H1 (cell line): ENCODE measurements around the gene ZNF606. TPM values are rescaled to one million over a fixed set of nuclear protein-coding genes. Genes with fewer than 3 reads are reported as not detected.

Experiments
- CTCF ChIA-PET: fragments of 300-600 bp; sonication (Branson Sonifier 250); formaldehyde crosslinking; loops from one replicate; lab custom pipeline; 2021; ENCODE audit not compliant: partially characterized antibody; lab: Charles Lee
- POLR2A ChIA-PET: fragments of 300-600 bp; sonication (Branson Sonifier 250); formaldehyde crosslinking; loops from one replicate; lab custom pipeline; 2021; ENCODE audit warnings: inconsistent platforms; ENCODE audit not compliant: partially characterized antibody; lab: Charles Lee
- DNase-seq, 2 experiments: peaks; one replicate each; pipeline versions ENCODE4 v3.0.0 to v3.0.0-alpha.2; 2010 to 2022; ENCODE audit warnings: low spot score in 2 of 2, low read depth in 1 of 2, mixed read lengths in 1 of 2
- FAIRE-seq: peaks from 2 replicates; lab custom pipeline; 2011; peaks lifted over from hg19 to GRCh38; lab: Jason Lieb, UNC
- H2AFZ ChIP-seq: 2 replicates; pipeline ENCODE4 v1.8.1; 2012; ENCODE audit warnings: low read length, inconsistent platforms
- H2AK5ac ChIP-seq: 2 replicates; pipeline ENCODE4 v1.6.1; 2013; ENCODE audit warnings: low read depth, low read length
- H2BK120ac ChIP-seq: replicated peaks from 2 replicates; pipeline ENCODE3; 2013; ENCODE audit warnings: low read depth, low read length, inconsistent platforms
- H2BK12ac ChIP-seq: 2 replicates; pipeline ENCODE4 v1.6.1; 2013; ENCODE audit warnings: low read depth, low read length
- H2BK15ac ChIP-seq: 2 replicates; pipeline ENCODE4 v1.6.1; 2013; ENCODE audit warnings: low read length
- H2BK20ac ChIP-seq: 2 replicates; pipeline ENCODE4 v1.6.1; 2013; ENCODE audit warnings: low read length
- H2BK5ac ChIP-seq: 2 replicates; pipeline ENCODE4 v1.6.1; 2013; ENCODE audit warnings: low read depth, low read length
- H3K14ac ChIP-seq: 2 replicates; pipeline ENCODE4 v1.6.1; 2013; ENCODE audit warnings: inconsistent platforms; ENCODE audit not compliant: insufficient read length
- H3K18ac ChIP-seq: 2 replicates; pipeline ENCODE4 v1.6.1; 2013; ENCODE audit warnings: low read length; ENCODE audit errors: extremely low read depth
- H3K23ac ChIP-seq: 2 replicates; pipeline ENCODE4 v1.6.1; 2013; ENCODE audit warnings: inconsistent platforms; ENCODE audit not compliant: insufficient read length
- H3K23me2 ChIP-seq: 2 replicates; pipeline ENCODE4 v1.6.1; 2013; ENCODE audit warnings: low read depth, low read length
- H3K27ac ChIP-seq: 2 replicates; pipeline ENCODE4 v1.6.1; 2011; ENCODE audit warnings: low read depth, low read length, inconsistent platforms
- H3K27me3 ChIP-seq, 4 experiments: replicated peaks in 1 of 4; 1 replicate in 1 of 4; 2 replicates in 3 of 4; pipeline versions ENCODE4 v1.6.1 to v1.8.1; 2011 to 2013; ENCODE audit warnings: low read length in 3 of 4, mild to moderate bottlenecking in 3 of 4, inconsistent platforms in 2 of 4, mixed read lengths in 2 of 4, moderate library complexity in 1 of 4; ENCODE audit not compliant: control insufficient read depth in 3 of 4, insufficient read depth in 3 of 4; ENCODE audit errors: extremely low read depth in 1 of 4
- H3K36me3 ChIP-seq, 4 experiments: 2 replicates each; pipeline versions ENCODE4 v1.6.1 to v1.8.1; 2011 to 2013; ENCODE audit warnings: mild to moderate bottlenecking in 4 of 4, low read length in 3 of 4, moderate library complexity in 2 of 4, control low read depth in 1 of 4, inconsistent platforms in 1 of 4; ENCODE audit not compliant: insufficient read depth in 4 of 4, control insufficient read depth in 2 of 4
- H3K4ac ChIP-seq: replicated peaks from 2 replicates; pipeline ENCODE3; 2013; ENCODE audit warnings: low read length, low read depth, mixed read lengths, inconsistent platforms; ENCODE audit not compliant: insufficient read length
- H3K4me1 ChIP-seq, 4 experiments: replicated peaks in 1 of 4; 1 replicate in 1 of 4; 2 replicates in 3 of 4; pipeline versions ENCODE4 v1.6.1 to v1.8.1; 2011 to 2013; ENCODE audit warnings: low read length in 3 of 4, inconsistent platforms in 2 of 4, mixed read lengths in 1 of 4; ENCODE audit not compliant: insufficient read depth in 4 of 4, control insufficient read depth in 3 of 4
- H3K4me2 ChIP-seq, 2 experiments: 2 replicates each; pipeline versions ENCODE4 v1.6.1 to v1.8.1; 2011 to 2013; ENCODE audit warnings: low read depth in 2 of 2, low read length in 2 of 2, control low read depth in 1 of 2, inconsistent platforms in 1 of 2, mild to moderate bottlenecking in 1 of 2; ENCODE audit not compliant: insufficient read depth in 1 of 2
- H3K4me3 ChIP-seq, 4 experiments: fragments of 200-600, 300-600 bp in 1 of 4; sonication (generic), shearing (Covaris generic), sonication (Bioruptor Twin) in 1 of 4; 2 replicates each; pipeline versions ENCODE4 v1.5.1 to v1.8.1; 2011 to 2016; ENCODE audit warnings: low read length in 4 of 4, low read depth in 3 of 4, control low read depth in 2 of 4, inconsistent platforms in 2 of 4, mild to moderate bottlenecking in 2 of 4, mixed read lengths in 1 of 4, moderate library complexity in 1 of 4; ENCODE audit not compliant: insufficient read depth in 2 of 4; ENCODE audit errors: extremely low read depth in 1 of 4
- H3K56ac ChIP-seq: replicated peaks from 2 replicates; pipeline ENCODE3; 2013; ENCODE audit warnings: low read depth, mild to moderate bottlenecking, mixed read lengths, low read length, inconsistent platforms; ENCODE audit not compliant: insufficient read length
- H3K79me1 ChIP-seq: 2 replicates; pipeline ENCODE4 v1.6.1; 2013; ENCODE audit warnings: low read depth, low read length, control low read depth
- H3K79me2 ChIP-seq, 2 experiments: 2 replicates each; pipeline versions ENCODE4 v1.6.1 to v1.8.1; 2012 to 2013; ENCODE audit warnings: low read length in 2 of 2, mild to moderate bottlenecking in 2 of 2, inconsistent platforms in 1 of 2; ENCODE audit not compliant: insufficient read depth in 2 of 2, control insufficient read depth in 1 of 2
- H3K9ac ChIP-seq, 4 experiments: replicated peaks in 1 of 4; 1 replicate in 1 of 4; 2 replicates in 3 of 4; pipeline versions ENCODE4 v1.6.1 to v1.8.1; 2011 to 2013; ENCODE audit warnings: low read depth in 3 of 4, low read length in 3 of 4, control low read depth in 2 of 4, mild to moderate bottlenecking in 2 of 4, moderate library complexity in 2 of 4, inconsistent platforms in 1 of 4; ENCODE audit errors: extremely low read depth in 1 of 4
- H3K9me3 ChIP-seq, 2 experiments: 2 replicates each; pipeline versions ENCODE4 v1.6.1 to v1.8.1; 2012 to 2013; ENCODE audit warnings: mild to moderate bottlenecking in 2 of 2, moderate library complexity in 2 of 2, control low read depth in 1 of 2, inconsistent platforms in 1 of 2, low read depth in 1 of 2, low read length in 1 of 2, mixed read lengths in 1 of 2; ENCODE audit not compliant: insufficient read depth in 2 of 2
- H4K20me1 ChIP-seq, 2 experiments: replicated peaks in 1 of 2; 2 replicates each; pipeline versions ENCODE3 to v1.8.1; 2011 to 2013; ENCODE audit warnings: inconsistent platforms in 2 of 2, low read length in 2 of 2, mild to moderate bottlenecking in 1 of 2; ENCODE audit not compliant: insufficient read depth in 2 of 2, control insufficient read depth in 1 of 2
- H4K5ac ChIP-seq: 2 replicates; pipeline ENCODE4 v1.6.1; 2013; ENCODE audit warnings: low read length, low read depth, mixed read lengths, inconsistent platforms; ENCODE audit not compliant: insufficient read length
- H4K8ac ChIP-seq: 2 replicates; pipeline ENCODE4 v1.8.0; 2013; ENCODE audit warnings: mild to moderate bottlenecking, moderate library complexity, low read length, inconsistent platforms; ENCODE audit not compliant: insufficient read depth; ENCODE audit errors: extremely low read depth
- H4K91ac ChIP-seq: replicated peaks from 2 replicates; pipeline ENCODE3; 2013; ENCODE audit warnings: low read length, mixed read lengths, inconsistent platforms; ENCODE audit not compliant: insufficient read length
- CHD2 ChIP-seq: IDR thresholded peaks from 2 replicates; pipeline ENCODE4 v1.6.1; 2012; ENCODE audit warnings: low read length, improper control_type of control experiment
- CTBP2 ChIP-seq: IDR thresholded peaks from 2 replicates; pipeline ENCODE4 v1.7.0; 2011; ENCODE audit warnings: borderline replicate concordance, mild to moderate bottlenecking, moderate library complexity, mixed read lengths, low read length; ENCODE audit not compliant: insufficient read depth, insufficient read length
- GTF2F1 ChIP-seq: IDR thresholded peaks from 2 replicates; pipeline ENCODE4 v1.6.1; 2012; ENCODE audit warnings: low read depth, low read length, improper control_type of control experiment, borderline replicate concordance
- PHF8 ChIP-seq: fragments of 200-600 bp; sonication (generic); conservative IDR thresholded peaks from 2 replicates; pipeline ENCODE4 v1.7.1; 2012; ENCODE audit warnings: low read depth, mild to moderate bottlenecking, inconsistent platforms, low read length, moderate library complexity
- RAD21 ChIP-seq, 2 experiments: IDR thresholded peaks in 1 of 2; conservative IDR thresholded peaks in 1 of 2; 2 replicates each; pipeline ENCODE4 v1.6.1; 2011; ENCODE audit warnings: low read depth in 2 of 2, low read length in 2 of 2, improper control_type of control experiment in 1 of 2, inconsistent platforms in 1 of 2, mild to moderate bottlenecking in 1 of 2, moderate library complexity in 1 of 2
- WGBS, 2 experiments: shearing (Covaris generic) in 1 of 2; methylation state at CpG; one replicate each; pipeline versions ENCODE4 v1.1.6 to v1.1.7; 2013 to 2015; ENCODE audit warnings: low lambda C conversion rate in 2 of 2, mixed read lengths in 2 of 2, inconsistent platforms in 1 of 2, low coverage in 1 of 2, missing lambda C conversion rate in 1 of 2; ENCODE audit not compliant: insufficient replicate concordance in 2 of 2, insufficient coverage in 1 of 2, insufficient read length in 1 of 2; ENCODE audit errors: extremely low coverage in 1 of 2, missing lambda C conversion rate in 1 of 2; 5-methylcytosine and 5-hydroxymethylcytosine counted together
- polyA plus RNA-seq, 7 experiments: library from polyadenylated mRNA; depleted of rRNA in 3 of 7; stranded (reverse) in 5 of 7; unstranded in 2 of 7; fragments of >200 nt in 5 of 7; fragments of 200-250 nt in 2 of 7; gene quantifications; 1 replicate in 5 of 7; 2 replicates in 1 of 7; 4 replicates in 1 of 7; pipeline versions ENCODE4 v1.2.1 to v1.2.3, GENCODE V29; 2011 to 2013; ENCODE audit warnings: missing spikeins in 2 of 7, mixed read lengths in 2 of 7
- total RNA-seq: library from RNA; stranded (reverse); fragmentation: NEBNext Ultra II Directional; extraction: Animal tissue kit (Norgen Biotek cat#: 25700); gene quantifications from 2 replicates; pipeline ENCODE4 v1.2.1, GENCODE V29; 2021
- TF ChIP-seq, protein P1 (sequence below), 3 experiments: IDR thresholded peaks; 1 replicate in 2 of 3; 2 replicates in 1 of 3; pipeline versions ENCODE4 v1.5.1 to v1.6.1; 2011; ENCODE audit warnings: low read length in 3 of 3, mild to moderate bottlenecking in 3 of 3, inconsistent platforms in 2 of 3, low read depth in 1 of 3, moderate library complexity in 1 of 3; ENCODE audit not compliant: insufficient read depth in 1 of 3; ENCODE audit errors: control extremely low read depth in 1 of 3

The ZNF606 gene
- total and polyA plus RNA-seq, 2 of the 8 experiments (the other 6 are each of a cell fraction or from before 2014, with no cell fraction given): 5.2 to 19.3 TPM

DNA sequence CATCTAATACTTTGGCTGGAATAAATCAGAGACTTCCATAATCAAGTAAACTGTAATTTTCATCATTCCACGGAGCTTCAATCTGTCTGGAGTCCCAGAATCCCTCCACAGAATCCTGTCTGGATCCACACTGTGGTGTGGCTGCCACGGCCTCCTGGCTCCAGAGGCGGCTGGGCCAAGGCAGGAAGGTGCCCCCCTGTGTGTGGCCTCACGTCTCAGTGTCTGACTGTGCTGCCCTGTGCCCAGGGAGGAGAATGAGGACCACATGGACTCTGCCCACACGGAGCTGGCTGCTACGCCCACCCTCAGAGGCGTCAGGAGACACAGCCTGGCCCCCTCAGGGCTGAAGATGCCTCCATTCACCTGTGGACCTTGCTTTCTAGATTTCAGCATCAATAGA, 44.2 kb upstream of the ZNF606 start:
- CTCF ChIA-PET: interaction anchor here (1.2 to 6.7 kb wide), 5 partner anchors 10 to 86 kb away, joined by 3 to 113 read pairs (median 21); partner anchors contain the start of gene ZNF135

More for the DNA sequence above, 44.2 kb upstream of the ZNF606 start:
- Histone ChIP-seq H3K14ac (no peak overlapping the region), H3K23ac (no peak overlapping the region), H3K36me3 (no peaks in the 10 kb centered on the region), H3K4me3 (no peak overlapping the region), H2BK15ac (no peak overlapping the region), H4K5ac (no peak overlapping the region), H3K4me1 (peaks cover 0 to 3% (median 0%) of the 10 kb centered on the region in 4 experiments; a peak in 2 of 7 replicates), H3K18ac (no peak overlapping the region), H2AFZ (no peak overlapping the region), H2BK120ac (no peak overlapping the region), H3K4me2 (no peak overlapping the region), H2BK12ac (no peak overlapping the region), H2AK5ac (no peak overlapping the region), H2BK5ac (no peak overlapping the region), H4K8ac (no peak overlapping the region)
- DNase-seq (no peak), FAIRE-seq (no peak)
- TF ChIP-seq CHD2 (no peak), RAD21 (IDR thresholded peaks at IDR 0.05 in 1 of 2, conservative IDR thresholded peaks at IDR 0.05 in 1 of 2; ENCODE audit: low read depth in 2 of 2, low read length in 2 of 2) (no peak), GTF2F1 (no peak), CTBP2 (no peak), PHF8 (no peak)
- TF ChIP-seq, protein P1, sequence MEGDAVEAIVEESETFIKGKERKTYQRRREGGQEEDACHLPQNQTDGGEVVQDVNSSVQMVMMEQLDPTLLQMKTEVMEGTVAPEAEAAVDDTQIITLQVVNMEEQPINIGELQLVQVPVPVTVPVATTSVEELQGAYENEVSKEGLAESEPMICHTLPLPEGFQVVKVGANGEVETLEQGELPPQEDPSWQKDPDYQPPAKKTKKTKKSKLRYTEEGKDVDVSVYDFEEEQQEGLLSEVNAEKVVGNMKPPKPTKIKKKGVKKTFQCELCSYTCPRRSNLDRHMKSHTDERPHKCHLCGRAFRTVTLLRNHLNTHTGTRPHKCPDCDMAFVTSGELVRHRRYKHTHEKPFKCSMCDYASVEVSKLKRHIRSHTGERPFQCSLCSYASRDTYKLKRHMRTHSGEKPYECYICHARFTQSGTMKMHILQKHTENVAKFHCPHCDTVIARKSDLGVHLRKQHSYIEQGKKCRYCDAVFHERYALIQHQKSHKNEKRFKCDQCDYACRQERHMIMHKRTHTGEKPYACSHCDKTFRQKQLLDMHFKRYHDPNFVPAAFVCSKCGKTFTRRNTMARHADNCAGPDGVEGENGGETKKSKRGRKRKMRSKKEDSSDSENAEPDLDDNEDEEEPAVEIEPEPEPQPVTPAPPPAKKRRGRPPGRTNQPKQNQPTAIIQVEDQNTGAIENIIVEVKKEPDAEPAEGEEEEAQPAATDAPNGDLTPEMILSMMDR (IDR thresholded peaks at IDR 0.05; ENCODE audit: control extremely low read depth in 1 of 3, insufficient read depth in 1 of 3, low read depth in 1 of 3, low read length in 3 of 3): no peak
- TF ChIP-seq, all 59 proteins: peak for 0
- Histone ChIP-seq H3K9me3 (peaks cover 32 to 69% of the 10 kb centered on the region in 2 experiments), H3K23me2 (no peaks in the 10 kb centered on the region; the same call in 1 of the 2 replicates), H3K79me2 (no peaks in the 10 kb centered on the region), H3K4ac (no peak overlapping the region), H3K56ac (no peak overlapping the region), H3K9ac (no peak overlapping the region), H3K27me3 (peaks cover 0 to 5% (median 3%) of the 10 kb centered on the region in 4 experiments; a peak in 4 of 7 replicates), H4K91ac (no peak overlapping the region), H4K20me1 (no peaks in the 10 kb centered on the region), H2BK20ac (no peak overlapping the region), H3K79me1 (no peaks in the 10 kb centered on the region), H3K27ac (no peak overlapping the region)
- WGBS, 2 experiments: 87% methylated on average over 7 of the region's 7 CpGs; no CpG with 5 or more reads in 1 of the 2 experiments
- POLR2A ChIA-PET: interaction anchor here (1.3 to 6.2 kb wide), 4 partner anchors 8 to 50 kb away, joined by 3 to 45 read pairs (median 23); partner anchors contain the start of gene ZNF135
